CD8-positive, alpha-beta memory T cell (primary cell): Measurements from ENCODE around the gene PLBD1. TPM values are rescaled to one million over a fixed set of nuclear protein-coding genes. Genes with fewer than 3 reads are reported as not detected.

ENCODE experiments used
- CTCF ChIA-PET: fragments of 350-600 bp; sonication (Branson Sonifier 250); formaldehyde crosslinking; loops from one replicate; lab custom pipeline; 2021; ENCODE audit warnings: antibody characterized with exemption; lab: Charles Lee
- POLR2A ChIA-PET: fragments of 350-600 bp; sonication (Branson Sonifier 250); formaldehyde crosslinking; loops from one replicate; lab custom pipeline; 2021; ENCODE audit warnings: antibody characterized with exemption; lab: Charles Lee
- DNase-seq, 5 donors: peaks; one replicate each; pipeline versions ENCODE4 v3.0.0 to v3.0.0-alpha.2; 2020 to 2022; ENCODE audit warnings: mixed read lengths in 1 of 5
- H3K27ac ChIP-seq: one replicate; pipeline ENCODE4 v1.7.0; 2013; ENCODE audit warnings: low read depth, mild to moderate bottlenecking, low read length, moderate library complexity
- H3K27me3 ChIP-seq: 2 replicates; pipeline ENCODE4 v1.7.0; 2013; ENCODE audit warnings: low read length, mild to moderate bottlenecking; ENCODE audit not compliant: insufficient read depth, poor library complexity, severe bottlenecking
- H3K36me3 ChIP-seq: 2 replicates; pipeline ENCODE4 v1.7.0; 2013; ENCODE audit warnings: mild to moderate bottlenecking, low read length, moderate library complexity; ENCODE audit not compliant: insufficient read depth
- H3K4me1 ChIP-seq: 2 replicates; pipeline ENCODE4 v1.7.0; 2013; ENCODE audit warnings: mild to moderate bottlenecking, low read length, moderate library complexity; ENCODE audit not compliant: insufficient read depth
- H3K4me3 ChIP-seq: 2 replicates; pipeline ENCODE4 v1.7.0; 2013; ENCODE audit warnings: mild to moderate bottlenecking, low read length
- H3K9me3 ChIP-seq: 2 replicates; pipeline ENCODE4 v1.7.0; 2013; ENCODE audit warnings: mild to moderate bottlenecking, low read length
- H3K27ac Mint-ChIP-seq, 8 donors: one replicate each; pipeline ENCODE4 v1.8.0; 2020 to 2021; ENCODE audit warnings: mixed read lengths in 8 of 8, mild to moderate bottlenecking in 6 of 8, inconsistent platforms in 3 of 8, moderate library complexity in 3 of 8
- H3K27me3 Mint-ChIP-seq, 2 donors: one replicate each; pipeline ENCODE4 v1.8.0; 2020 to 2021; ENCODE audit warnings: mixed read lengths in 2 of 2, mild to moderate bottlenecking in 1 of 2, moderate library complexity in 1 of 2
- H3K36me3 Mint-ChIP-seq, 3 donors: one replicate each; pipeline ENCODE4 v1.8.0; 2020 to 2021; ENCODE audit warnings: mixed read lengths in 3 of 3, inconsistent platforms in 1 of 3, mild to moderate bottlenecking in 1 of 3
- H3K4me1 Mint-ChIP-seq, 3 donors: one replicate each; pipeline ENCODE4 v1.8.0; 2020 to 2021; ENCODE audit warnings: mixed read lengths in 3 of 3, inconsistent platforms in 1 of 3, mild to moderate bottlenecking in 1 of 3
- H3K4me3 Mint-ChIP-seq, 7 donors: one replicate each; pipeline ENCODE4 v1.8.0; 2020 to 2021; ENCODE audit warnings: mixed read lengths in 7 of 7, mild to moderate bottlenecking in 6 of 7, moderate library complexity in 4 of 7, inconsistent platforms in 2 of 7
- H3K9me3 Mint-ChIP-seq, 5 donors: one replicate each; pipeline ENCODE4 v1.8.0; 2020 to 2022; ENCODE audit warnings: mixed read lengths in 5 of 5, mild to moderate bottlenecking in 3 of 5, moderate library complexity in 2 of 5, inconsistent platforms in 1 of 5
- polyA plus RNA-seq: library from polyadenylated mRNA; unstranded; fragments of 300-500 nt; fragmentation: Illumina TruSeq; gene quantifications from one replicate; pipeline ENCODE4 v1.2.3, GENCODE V29; 2021
- total RNA-seq, 2 experiments: library from RNA; stranded (reverse); gene quantifications; one replicate each; pipeline ENCODE4 v1.2.3, GENCODE V29; 2021

PLBD1 gene
- total and polyA plus RNA-seq, 3 experiments from 2014 or later: 0.24 TPM; not detected in 2

GRCh38 chr12:14605401-14605989, 37.8 kb upstream of the PLBD1 start:
- H3K9me3 Mint-ChIP-seq: peaks cover 33 to 57% (median 39%) of the 10 kb centered on the region in 5 donors

GRCh38 chr12:14601692-14602478, 34.2 kb upstream of the PLBD1 start:
- DNase-seq: no peak
- CTCF ChIA-PET: no interaction called here

More at GRCh38 chr12:14605401-14605989, 37.8 kb upstream of the PLBD1 start:
- no peaks in the 10 kb centered on the region for H3K9me3 ChIP-seq
- Mint-ChIP-seq H3K4me1 (no peaks in the 10 kb centered on the region), H3K36me3 (peaks cover 0 to 16% (median 2%) of the 10 kb centered on the region in 3 donors), H3K27me3 (peaks cover 10 to 25% of the 10 kb centered on the region in 2 donors), H3K4me3 (no peak overlapping the region), H3K27ac (no peak overlapping the region)
- DNase-seq: no peak
- no peak overlapping the region for H3K27ac ChIP-seq
- CTCF ChIA-PET: no interaction called here
- POLR2A ChIA-PET: no interaction called here
- no peak overlapping the region for H3K4me3 ChIP-seq
- H3K4me1 ChIP-seq: no peaks in the 10 kb centered on the region
- no peaks in the 10 kb centered on the region for H3K27me3 ChIP-seq
- H3K36me3 ChIP-seq: no peaks in the 10 kb centered on the region

GRCh38 chr12:14597480-14597879, 29.8 kb upstream of the PLBD1 start:
- no peaks in the 10 kb centered on the region for H3K4me1 ChIP-seq
- no peak overlapping the region for H3K27ac ChIP-seq
- Mint-ChIP-seq H3K4me1 (no peaks in the 10 kb centered on the region), H3K9me3 (peaks cover 9 to 19% (median 15%) of the 10 kb centered on the region in 5 donors), H3K36me3 (no peaks in the 10 kb centered on the region), H3K27ac (no peak overlapping the region), H3K27me3 (peaks cover 7 to 10% of the 10 kb centered on the region in 2 donors), H3K4me3 (no peak overlapping the region)
- H3K9me3 ChIP-seq: no peaks in the 10 kb centered on the region
- H3K27me3 ChIP-seq: no peaks in the 10 kb centered on the region
- H3K4me3 ChIP-seq: no peak overlapping the region
- ChIA-PET CTCF (no interaction called here), POLR2A (no interaction called here)
- no peak for DNase-seq
- no peaks in the 10 kb centered on the region for H3K36me3 ChIP-seq

More at GRCh38 chr12:14601692-14602478, 34.2 kb upstream of the PLBD1 start:
- no peaks in the 10 kb centered on the region for H3K4me1 ChIP-seq
- H3K27me3 ChIP-seq: no peaks in the 10 kb centered on the region
- H3K4me3 ChIP-seq: no peak overlapping the region
- H3K36me3 ChIP-seq: no peaks in the 10 kb centered on the region
- no peak overlapping the region for H3K27ac Mint-ChIP-seq
- H3K9me3 ChIP-seq: no peaks in the 10 kb centered on the region
- peaks cover 21 to 44% (median 37%) of the 10 kb centered on the region in 5 donors for H3K9me3 Mint-ChIP-seq
- no peak overlapping the region for H3K4me3 Mint-ChIP-seq
- no peaks in the 10 kb centered on the region for H3K4me1 Mint-ChIP-seq
- POLR2A ChIA-PET: no interaction called here
- no peak overlapping the region for H3K27ac ChIP-seq
- H3K36me3 Mint-ChIP-seq: peaks cover 0 to 16% (median 1%) of the 10 kb centered on the region in 3 donors
- peaks cover 15 to 25% of the 10 kb centered on the region in 2 donors for H3K27me3 Mint-ChIP-seq

- H3K27me3 ChIP-seq: no peaks in the 10 kb centered on the region
- no peak overlapping the region for H3K4me3 ChIP-seq
- H3K36me3 Mint-ChIP-seq: no peaks in the 10 kb centered on the region
- H3K9me3 ChIP-seq: no peaks in the 10 kb centered on the region
- DNase-seq: no peak
- no peak overlapping the region for H3K27ac Mint-ChIP-seq
- ChIA-PET POLR2A (no interaction called here), CTCF (no interaction called here)
- no peaks in the 10 kb centered on the region for H3K4me1 ChIP-seq
- H3K36me3 ChIP-seq: no peaks in the 10 kb centered on the region
- H3K4me3 Mint-ChIP-seq: no peak overlapping the region
- no peak overlapping the region for H3K27ac ChIP-seq
- H3K27me3 Mint-ChIP-seq: no peaks in the 10 kb centered on the region
- peaks cover 0 to 5% (median 1%) of the 10 kb centered on the region in 5 donors for H3K9me3 Mint-ChIP-seq
- H3K4me1 Mint-ChIP-seq: no peaks in the 10 kb centered on the region
Observed at GRCh38 chr12:14591719-14592118, 24.0 kb upstream of the PLBD1 start.

GRCh38 chr12:14589169-14590004, 21.7 kb upstream of the PLBD1 start:
- no peak overlapping the region for H3K4me3 Mint-ChIP-seq
- ChIA-PET POLR2A (no interaction called here), CTCF (no interaction called here)
- Histone ChIP-seq H3K36me3 (no peaks in the 10 kb centered on the region), H3K27me3 (no peaks in the 10 kb centered on the region), H3K9me3 (no peaks in the 10 kb centered on the region), H3K4me3 (no peak overlapping the region), H3K4me1 (no peaks in the 10 kb centered on the region), H3K27ac (no peak overlapping the region)
- peaks cover 0 to 3% (median 0%) of the 10 kb centered on the region in 5 donors for H3K9me3 Mint-ChIP-seq
- H3K4me1 Mint-ChIP-seq: no peaks in the 10 kb centered on the region
- no peaks in the 10 kb centered on the region for H3K27me3 Mint-ChIP-seq
- no peak overlapping the region for H3K27ac Mint-ChIP-seq
- no peak for DNase-seq
- H3K36me3 Mint-ChIP-seq: no peaks in the 10 kb centered on the region

GRCh38 chr12:14588571-14588970, 20.9 kb upstream of the PLBD1 start:
- H3K27ac ChIP-seq: no peak overlapping the region
- no peak overlapping the region for H3K4me3 ChIP-seq
- H3K36me3 ChIP-seq: no peaks in the 10 kb centered on the region
- H3K27me3 Mint-ChIP-seq: no peaks in the 10 kb centered on the region
- peak overlapping the region in 1 of 8 donors; percentile 1 for H3K27ac Mint-ChIP-seq
- H3K36me3 Mint-ChIP-seq: no peaks in the 10 kb centered on the region
- H3K9me3 Mint-ChIP-seq: peaks cover 0 to 3% (median 0%) of the 10 kb centered on the region in 5 donors
- no peaks in the 10 kb centered on the region for H3K9me3 ChIP-seq
- ChIA-PET POLR2A (no interaction called here), CTCF (no interaction called here)
- DNase-seq: no peak
- H3K27me3 ChIP-seq: no peaks in the 10 kb centered on the region
- H3K4me1 Mint-ChIP-seq: no peaks in the 10 kb centered on the region
- no peak overlapping the region for H3K4me3 Mint-ChIP-seq
- no peaks in the 10 kb centered on the region for H3K4me1 ChIP-seq

GRCh38 chr12:14578646-14579045, 11.0 kb upstream of the PLBD1 start:
- no peaks in the 10 kb centered on the region for H3K36me3 ChIP-seq
- peaks cover 19 to 23% (median 22%) of the 10 kb centered on the region in 3 donors for H3K4me1 Mint-ChIP-seq
- no peak for DNase-seq
- no peaks in the 10 kb centered on the region for H3K27me3 ChIP-seq
- no peak overlapping the region for H3K4me3 Mint-ChIP-seq
- peaks cover 5% of the 10 kb centered on the region for H3K4me1 ChIP-seq
- H3K27ac Mint-ChIP-seq: peak overlapping the region in 1 of 8 donors; percentile 24
- H3K9me3 ChIP-seq: no peaks in the 10 kb centered on the region
- POLR2A ChIA-PET: no interaction called here
- peaks cover 3 to 7% of the 10 kb centered on the region in 2 donors for H3K27me3 Mint-ChIP-seq
- no peaks in the 10 kb centered on the region for H3K9me3 Mint-ChIP-seq
- H3K4me3 ChIP-seq: no peak overlapping the region
- CTCF ChIA-PET: no interaction called here
- no peak overlapping the region for H3K27ac ChIP-seq
- no peaks in the 10 kb centered on the region for H3K36me3 Mint-ChIP-seq
